Measurements from ENCODE around the gene PTN.

- TF ChIP-seq, protein P1, sequence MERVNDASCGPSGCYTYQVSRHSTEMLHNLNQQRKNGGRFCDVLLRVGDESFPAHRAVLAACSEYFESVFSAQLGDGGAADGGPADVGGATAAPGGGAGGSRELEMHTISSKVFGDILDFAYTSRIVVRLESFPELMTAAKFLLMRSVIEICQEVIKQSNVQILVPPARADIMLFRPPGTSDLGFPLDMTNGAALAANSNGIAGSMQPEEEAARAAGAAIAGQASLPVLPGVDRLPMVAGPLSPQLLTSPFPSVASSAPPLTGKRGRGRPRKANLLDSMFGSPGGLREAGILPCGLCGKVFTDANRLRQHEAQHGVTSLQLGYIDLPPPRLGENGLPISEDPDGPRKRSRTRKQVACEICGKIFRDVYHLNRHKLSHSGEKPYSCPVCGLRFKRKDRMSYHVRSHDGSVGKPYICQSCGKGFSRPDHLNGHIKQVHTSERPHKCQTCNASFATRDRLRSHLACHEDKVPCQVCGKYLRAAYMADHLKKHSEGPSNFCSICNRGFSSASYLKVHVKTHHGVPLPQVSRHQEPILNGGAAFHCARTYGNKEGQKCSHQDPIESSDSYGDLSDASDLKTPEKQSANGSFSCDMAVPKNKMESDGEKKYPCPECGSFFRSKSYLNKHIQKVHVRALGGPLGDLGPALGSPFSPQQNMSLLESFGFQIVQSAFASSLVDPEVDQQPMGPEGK (CRISPR knock-in tag; IDR thresholded peaks at IDR 0.05; ENCODE audit: borderline replicate concordance), result no peak
- TF ChIP-seq RBM15 (IDR thresholded peaks at IDR 0.05; ENCODE audit: insufficient read depth, low read length), result no peak
- TF ChIP-seq GTF2F1 (IDR thresholded peaks at IDR 0.05; ENCODE audit: low read depth, low read length), result no peak
- TF ChIP-seq ZNF232 (CRISPR knock-in tag; IDR thresholded peaks at IDR 0.05), result no peak
- TF ChIP-seq ZBTB2 (IDR thresholded peaks at IDR 0.05), result no peak
- TF ChIP-seq JUNB (CRISPR knock-in tag; conservative IDR thresholded peaks at IDR 0.05), result no peak
- TF ChIP-seq HMGXB4 (CRISPR knock-in tag; IDR thresholded peaks at IDR 0.05), result no peak
- no peak for TF ChIP-seq NCOA4 (IDR thresholded peaks at IDR 0.05; ENCODE audit: partially characterized antibody)
- TF ChIP-seq MTA1 (IDR thresholded peaks at IDR 0.05; ENCODE audit: borderline replicate concordance), result no peak
- no peak for TF ChIP-seq CTCF (IDR thresholded peaks at IDR 0.05 in 2 of 3, conservative IDR thresholded peaks at IDR 0.05 in 1 of 3; ENCODE audit: insufficient read depth in 2 of 3, low read depth in 1 of 3, low read length in 3 of 3)
- TF ChIP-seq FOXA1 (IDR thresholded peaks at IDR 0.05; ENCODE audit: borderline replicate concordance), result no peak
- no peak for TF ChIP-seq TEAD4 (IDR thresholded peaks at IDR 0.05; ENCODE audit: low read length)
- TF ChIP-seq TEAD4 (CRISPR knock-in tag; IDR thresholded peaks at IDR 0.05; ENCODE audit: borderline replicate concordance), result no peak
- no peak for TF ChIP-seq NONO (IDR thresholded peaks at IDR 0.05; ENCODE audit: low read depth in 2 of 2, low read length in 1 of 2)
Measured at GRCh38 chr7:137276189-137276588, 67.3 kb downstream of the PTN start.
